ENCODE data around the gene DENND1C. TPM values are rescaled to one million over a fixed set of nuclear protein-coding genes. Genes with fewer than 3 reads are reported as not detected.
A peak's percentile ranks its signal among the peaks of the same experiment; 100 is the strongest.

Gene DENND1C
- polyA plus RNA-seq, 1 donor from 2014 or later, result 0.17 TPM

DNA sequence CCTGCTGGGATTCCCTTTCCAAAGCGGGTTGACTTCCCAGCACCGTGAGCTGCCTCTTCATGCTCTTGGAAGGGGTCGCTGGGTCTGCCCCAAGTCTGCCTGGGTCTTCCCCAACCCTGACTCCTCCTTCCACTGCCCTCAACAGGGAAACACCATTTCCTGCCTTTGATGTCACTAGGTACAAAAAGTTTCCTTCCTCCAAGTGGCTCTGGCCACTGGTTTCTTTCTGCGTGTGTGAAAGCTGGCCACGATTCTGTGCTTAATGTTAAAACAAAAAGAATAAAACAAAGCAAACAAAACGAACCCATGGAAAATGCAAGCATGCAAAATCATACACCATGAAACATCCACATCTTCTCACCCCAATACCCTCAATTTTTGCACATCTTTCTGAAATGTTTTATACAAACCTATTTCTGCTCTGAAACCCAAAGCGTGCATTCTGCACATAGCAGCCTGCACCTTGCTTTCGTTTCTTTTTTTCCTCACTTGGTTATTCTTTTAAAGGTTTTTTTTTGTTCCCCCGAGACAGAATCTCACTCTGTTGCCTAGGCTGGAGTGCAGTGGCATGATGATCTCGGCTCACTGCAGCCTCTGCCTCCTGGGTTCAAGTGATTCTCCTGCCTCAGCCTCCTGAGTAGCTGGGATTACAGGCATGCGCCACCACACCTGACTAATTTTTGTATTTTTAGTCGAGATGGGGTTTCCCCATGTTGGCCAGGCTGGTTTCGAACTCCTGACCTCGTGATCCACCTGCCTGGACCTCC, 36.7 kb upstream of the DENND1C start:
- H3K4me2 ChIP-seq (ENCODE audit: low read length), result no peak overlapping the region
- TF ChIP-seq EP300 (conservative IDR thresholded peaks at IDR 0.05; ENCODE audit: poor library complexity, severe bottlenecking) (no peak), EZH2 (IDR thresholded peaks at IDR 0.05; ENCODE audit: borderline replicate concordance, insufficient read depth, low read length, poor library complexity, severe bottlenecking) (no peak), POLR2AphosphoS5 (IDR thresholded peaks at IDR 0.05) (no peak), SMC3 (conservative IDR thresholded peaks at IDR 0.05; ENCODE audit: poor library complexity) (no peak), RAD21 (conservative IDR thresholded peaks at IDR 0.05) (no peak), TAF1 (IDR thresholded peaks at IDR 0.05; ENCODE audit: low read depth) (no peak), MXI1 (conservative IDR thresholded peaks at IDR 0.05; ENCODE audit: poor library complexity, severe bottlenecking) (no peak)
- TF ChIP-seq, protein P1, sequence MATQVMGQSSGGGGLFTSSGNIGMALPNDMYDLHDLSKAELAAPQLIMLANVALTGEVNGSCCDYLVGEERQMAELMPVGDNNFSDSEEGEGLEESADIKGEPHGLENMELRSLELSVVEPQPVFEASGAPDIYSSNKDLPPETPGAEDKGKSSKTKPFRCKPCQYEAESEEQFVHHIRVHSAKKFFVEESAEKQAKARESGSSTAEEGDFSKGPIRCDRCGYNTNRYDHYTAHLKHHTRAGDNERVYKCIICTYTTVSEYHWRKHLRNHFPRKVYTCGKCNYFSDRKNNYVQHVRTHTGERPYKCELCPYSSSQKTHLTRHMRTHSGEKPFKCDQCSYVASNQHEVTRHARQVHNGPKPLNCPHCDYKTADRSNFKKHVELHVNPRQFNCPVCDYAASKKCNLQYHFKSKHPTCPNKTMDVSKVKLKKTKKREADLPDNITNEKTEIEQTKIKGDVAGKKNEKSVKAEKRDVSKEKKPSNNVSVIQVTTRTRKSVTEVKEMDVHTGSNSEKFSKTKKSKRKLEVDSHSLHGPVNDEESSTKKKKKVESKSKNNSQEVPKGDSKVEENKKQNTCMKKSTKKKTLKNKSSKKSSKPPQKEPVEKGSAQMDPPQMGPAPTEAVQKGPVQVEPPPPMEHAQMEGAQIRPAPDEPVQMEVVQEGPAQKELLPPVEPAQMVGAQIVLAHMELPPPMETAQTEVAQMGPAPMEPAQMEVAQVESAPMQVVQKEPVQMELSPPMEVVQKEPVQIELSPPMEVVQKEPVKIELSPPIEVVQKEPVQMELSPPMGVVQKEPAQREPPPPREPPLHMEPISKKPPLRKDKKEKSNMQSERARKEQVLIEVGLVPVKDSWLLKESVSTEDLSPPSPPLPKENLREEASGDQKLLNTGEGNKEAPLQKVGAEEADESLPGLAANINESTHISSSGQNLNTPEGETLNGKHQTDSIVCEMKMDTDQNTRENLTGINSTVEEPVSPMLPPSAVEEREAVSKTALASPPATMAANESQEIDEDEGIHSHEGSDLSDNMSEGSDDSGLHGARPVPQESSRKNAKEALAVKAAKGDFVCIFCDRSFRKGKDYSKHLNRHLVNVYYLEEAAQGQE (IDR thresholded peaks at IDR 0.05; ENCODE audit: borderline replicate concordance), result no peak
- TF ChIP-seq, protein P2, sequence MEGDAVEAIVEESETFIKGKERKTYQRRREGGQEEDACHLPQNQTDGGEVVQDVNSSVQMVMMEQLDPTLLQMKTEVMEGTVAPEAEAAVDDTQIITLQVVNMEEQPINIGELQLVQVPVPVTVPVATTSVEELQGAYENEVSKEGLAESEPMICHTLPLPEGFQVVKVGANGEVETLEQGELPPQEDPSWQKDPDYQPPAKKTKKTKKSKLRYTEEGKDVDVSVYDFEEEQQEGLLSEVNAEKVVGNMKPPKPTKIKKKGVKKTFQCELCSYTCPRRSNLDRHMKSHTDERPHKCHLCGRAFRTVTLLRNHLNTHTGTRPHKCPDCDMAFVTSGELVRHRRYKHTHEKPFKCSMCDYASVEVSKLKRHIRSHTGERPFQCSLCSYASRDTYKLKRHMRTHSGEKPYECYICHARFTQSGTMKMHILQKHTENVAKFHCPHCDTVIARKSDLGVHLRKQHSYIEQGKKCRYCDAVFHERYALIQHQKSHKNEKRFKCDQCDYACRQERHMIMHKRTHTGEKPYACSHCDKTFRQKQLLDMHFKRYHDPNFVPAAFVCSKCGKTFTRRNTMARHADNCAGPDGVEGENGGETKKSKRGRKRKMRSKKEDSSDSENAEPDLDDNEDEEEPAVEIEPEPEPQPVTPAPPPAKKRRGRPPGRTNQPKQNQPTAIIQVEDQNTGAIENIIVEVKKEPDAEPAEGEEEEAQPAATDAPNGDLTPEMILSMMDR (IDR thresholded peaks at IDR 0.05; ENCODE audit: poor library complexity, severe bottlenecking), result no peak
- H3K9ac ChIP-seq (ENCODE audit: low read length), result no peak overlapping the region
- no peaks in the 10 kb centered on the region for H3K9me3 ChIP-seq (ENCODE audit: low read length)
- H3K27ac ChIP-seq (ENCODE audit: low read length), result no peak overlapping the region
- H3K9me2 ChIP-seq (ENCODE audit: insufficient read depth, low read length), result no peaks in the 10 kb centered on the region
- no peaks in the 10 kb centered on the region for H3F3A ChIP-seq (ENCODE audit: insufficient read depth, low read length, poor library complexity, severe bottlenecking)
- H3K27me3 ChIP-seq (ENCODE audit: insufficient read depth, low read depth, low read length), result peaks cover 5% of the 10 kb centered on the region
- H4K20me1 ChIP-seq (ENCODE audit: insufficient read depth), result no peaks in the 10 kb centered on the region
- no peaks in the 10 kb centered on the region for H3K36me3 ChIP-seq (ENCODE audit: insufficient read depth, low read length)
- H3K79me2 ChIP-seq (replicated peaks; ENCODE audit: insufficient read depth, low read length), result no peaks in the 10 kb centered on the region
- no peak overlapping the region for H3K4me3 ChIP-seq (ENCODE audit: low read length)
- no peak overlapping the region for H2AFZ ChIP-seq (ENCODE audit: low read depth, low read length)

DNA sequence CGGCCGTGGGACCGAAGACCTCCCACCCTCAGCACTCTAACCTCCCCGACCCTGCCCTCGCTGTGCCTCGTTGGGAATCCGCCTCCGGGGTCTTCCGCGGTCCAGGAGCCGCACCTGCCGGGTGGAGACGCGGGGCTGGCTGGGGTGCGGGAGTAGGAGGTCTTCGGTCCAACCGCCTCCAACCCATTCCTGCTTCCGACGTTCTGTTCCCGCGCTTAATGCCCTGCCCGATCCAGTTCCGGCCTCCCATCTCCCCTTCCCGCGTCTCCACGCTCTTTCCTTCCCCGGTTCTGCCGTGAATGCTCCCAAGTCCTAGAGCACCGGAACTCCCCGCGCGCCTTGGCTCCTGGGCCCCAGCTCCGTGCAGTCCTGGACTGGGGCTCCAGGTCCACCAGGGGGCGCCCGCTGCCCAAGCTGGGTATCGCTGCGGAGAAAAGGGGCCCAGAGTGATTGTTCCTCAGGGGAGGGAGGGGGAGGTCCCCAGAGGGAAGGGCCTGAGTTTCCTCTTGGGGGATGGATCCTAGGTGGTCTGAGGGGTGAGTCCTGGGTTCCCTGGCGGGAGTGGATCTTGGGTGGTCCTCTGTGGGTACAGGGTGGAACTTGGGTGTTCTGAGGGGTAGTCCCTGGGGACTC, 35.2 kb upstream of the DENND1C start:
- Histone ChIP-seq H3K4me2 (ENCODE audit: low read length) (no peak overlapping the region), H4K20me1 (ENCODE audit: insufficient read depth) (no peaks in the 10 kb centered on the region)

More for the DNA sequence above, 35.2 kb upstream of the DENND1C start:
- Histone ChIP-seq H3K9me2 (ENCODE audit: insufficient read depth, low read length) (no peaks in the 10 kb centered on the region), H3F3A (ENCODE audit: insufficient read depth, low read length, poor library complexity, severe bottlenecking) (no peaks in the 10 kb centered on the region), H3K36me3 (ENCODE audit: insufficient read depth, low read length) (no peaks in the 10 kb centered on the region), H2AFZ (ENCODE audit: low read depth, low read length) (peak overlapping the region; percentile 65), H3K27ac (ENCODE audit: low read length) (no peak overlapping the region), H3K9me3 (ENCODE audit: low read length) (no peaks in the 10 kb centered on the region), H3K27me3 (ENCODE audit: insufficient read depth, low read depth, low read length) (peaks cover 5% of the 10 kb centered on the region), H3K79me2 (replicated peaks; ENCODE audit: insufficient read depth, low read length) (no peaks in the 10 kb centered on the region), H3K4me3 (ENCODE audit: low read length) (peak overlapping the region; percentile 63), H3K9ac (ENCODE audit: low read length) (peak overlapping the region; percentile 34)
- TF ChIP-seq, protein P2 (IDR thresholded peaks at IDR 0.05; ENCODE audit: poor library complexity, severe bottlenecking), result peak; percentile 79
- TF ChIP-seq POLR2AphosphoS5 (IDR thresholded peaks at IDR 0.05), result no peak
- no peak for TF ChIP-seq MXI1 (conservative IDR thresholded peaks at IDR 0.05; ENCODE audit: poor library complexity, severe bottlenecking)
- TF ChIP-seq EP300 (conservative IDR thresholded peaks at IDR 0.05; ENCODE audit: poor library complexity, severe bottlenecking), result peak; percentile 10
- no peak for TF ChIP-seq TAF1 (IDR thresholded peaks at IDR 0.05; ENCODE audit: low read depth)
- peak; percentile 75 for TF ChIP-seq SMC3 (conservative IDR thresholded peaks at IDR 0.05; ENCODE audit: poor library complexity)
- peak; percentile 74 for TF ChIP-seq RAD21 (conservative IDR thresholded peaks at IDR 0.05)
- no peak for TF ChIP-seq EZH2 (IDR thresholded peaks at IDR 0.05; ENCODE audit: borderline replicate concordance, insufficient read depth, low read length, poor library complexity, severe bottlenecking)
- TF ChIP-seq, protein P1 (IDR thresholded peaks at IDR 0.05; ENCODE audit: borderline replicate concordance), result no peak
